GM12801 (cell line): ENCODE measurements around the gene SSTR4.

Source experiments
- CTCF ChIP-seq: IDR thresholded peaks from one replicate; pipeline ENCODE4 v1.5.1; 2011; ENCODE audit warnings: control low read depth; ENCODE audit not compliant: insufficient read length; ENCODE audit errors: extremely low read depth

The SSTR4 gene

DNA sequence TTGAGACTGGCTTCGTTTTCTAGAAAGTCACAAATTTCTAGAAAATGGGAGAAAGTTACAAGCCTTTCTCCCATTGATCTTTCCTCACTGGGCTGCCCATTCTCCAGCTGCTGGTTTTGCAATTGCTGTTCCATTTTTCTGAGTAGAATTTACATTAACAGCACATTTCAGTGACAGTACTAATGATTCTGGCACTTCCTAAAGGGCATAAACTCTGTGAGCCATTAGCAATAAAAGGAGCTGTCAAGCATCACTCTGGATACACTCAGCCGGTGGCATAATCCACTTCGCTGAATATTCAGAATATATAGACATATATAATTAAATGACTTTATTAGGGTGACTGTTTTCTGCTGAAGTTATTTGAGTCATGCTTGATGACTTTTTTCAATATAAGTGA lies 6.7 kb upstream of the SSTR4 start:
- no peak for TF ChIP-seq CTCF

DNA sequence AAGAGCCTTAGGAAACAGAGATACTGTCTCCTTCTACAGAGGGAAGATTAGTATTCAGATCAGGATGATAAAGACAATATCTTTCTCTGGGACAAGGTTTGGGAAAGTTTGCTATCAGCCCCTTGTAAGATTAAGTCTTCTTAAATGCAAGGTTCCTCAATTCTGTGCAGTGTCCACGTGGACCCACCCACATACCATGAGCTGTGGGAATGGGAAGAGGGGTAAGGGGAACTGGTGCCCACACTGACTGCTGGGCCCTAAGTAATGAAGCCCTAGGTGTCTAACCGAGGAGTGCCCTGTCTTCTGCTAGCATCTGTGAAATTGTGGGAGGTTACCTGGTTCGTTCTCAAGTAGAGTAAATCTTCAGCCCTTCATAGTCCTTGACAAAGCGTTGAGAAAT lies 5.8 kb upstream of the SSTR4 start:
- TF ChIP-seq CTCF = no peak

- no peak for TF ChIP-seq CTCF
Measured at GRCh38 chr20:23031346-23031745, 3.8 kb upstream of the SSTR4 start.

DNA sequence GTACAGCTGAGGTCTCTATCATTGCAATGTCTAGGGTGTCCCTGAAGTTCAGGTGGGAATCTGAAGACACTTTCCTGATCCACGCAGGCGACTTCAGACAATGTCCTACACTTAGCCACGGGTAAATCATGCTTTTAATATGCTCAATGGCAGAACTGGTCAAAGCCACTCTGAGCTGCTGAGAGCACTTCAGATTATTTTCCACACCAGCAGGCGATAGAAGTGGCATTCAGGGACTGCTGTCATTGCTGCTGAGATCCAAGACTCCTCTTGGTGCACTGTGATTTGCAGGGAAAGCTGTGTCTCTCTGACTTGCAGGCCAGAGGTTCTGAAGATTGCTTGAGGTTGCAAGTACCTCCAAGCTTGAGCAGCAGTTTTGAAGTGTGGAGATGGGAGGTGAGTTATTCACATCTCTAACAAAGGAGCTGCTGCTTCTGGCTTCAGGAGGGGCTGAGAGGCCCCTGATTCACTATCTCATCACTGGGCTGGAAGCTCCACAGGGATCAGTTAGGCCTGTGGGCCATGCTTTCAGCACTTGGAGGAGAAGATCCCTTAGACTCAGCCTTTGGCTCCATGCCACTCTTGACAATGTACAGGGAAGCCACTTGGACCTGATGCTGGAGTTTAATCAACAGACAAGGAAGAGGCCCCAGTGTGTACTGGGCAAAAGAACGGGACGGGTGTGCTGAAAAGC lies 2.9 kb upstream of the SSTR4 start:
- no peak for TF ChIP-seq CTCF

- no peak for TF ChIP-seq CTCF
Measured at GRCh38 chr20:23032750-23033078, 2.4 kb upstream of the SSTR4 start.

DNA sequence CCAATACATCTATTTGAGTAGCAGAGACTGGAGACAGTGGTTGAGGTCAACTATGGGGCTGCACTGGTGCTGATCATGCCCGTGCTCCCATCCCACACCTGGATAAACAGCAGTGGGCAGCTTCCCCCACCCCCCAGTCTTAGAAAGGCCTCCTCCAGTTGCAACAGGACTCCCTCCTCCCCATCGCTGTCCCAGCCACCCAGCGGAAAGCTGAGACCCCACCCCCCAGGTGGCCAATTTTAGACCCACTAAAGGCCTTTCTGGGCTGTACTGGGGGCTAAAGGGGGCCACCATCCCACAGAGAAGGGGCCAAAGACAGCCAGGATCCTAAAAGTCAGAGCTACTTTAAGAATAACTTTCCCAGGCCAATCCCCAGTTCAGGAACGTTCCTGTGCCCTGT lies 1.2 kb upstream of the SSTR4 start:
- no peak for TF ChIP-seq CTCF

DNA sequence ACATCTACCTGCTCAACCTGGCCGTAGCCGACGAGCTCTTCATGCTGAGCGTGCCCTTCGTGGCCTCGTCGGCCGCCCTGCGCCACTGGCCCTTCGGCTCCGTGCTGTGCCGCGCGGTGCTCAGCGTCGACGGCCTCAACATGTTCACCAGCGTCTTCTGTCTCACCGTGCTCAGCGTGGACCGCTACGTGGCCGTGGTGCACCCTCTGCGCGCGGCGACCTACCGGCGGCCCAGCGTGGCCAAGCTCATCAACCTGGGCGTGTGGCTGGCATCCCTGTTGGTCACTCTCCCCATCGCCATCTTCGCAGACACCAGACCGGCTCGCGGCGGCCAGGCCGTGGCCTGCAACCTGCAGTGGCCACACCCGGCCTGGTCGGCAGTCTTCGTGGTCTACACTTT lies 619 bp downstream of the SSTR4 start:
- TF ChIP-seq CTCF = no peak
